Measurements from ENCODE around the gene FMNL3. TPM values are rescaled to one million over a fixed set of nuclear protein-coding genes. Genes with fewer than 3 reads are reported as not detected.

Gene FMNL3
- total RNA-seq, 4 donors from 2014 or later, result 48.3 to 64.2 (median 58.9) TPM

DNA sequence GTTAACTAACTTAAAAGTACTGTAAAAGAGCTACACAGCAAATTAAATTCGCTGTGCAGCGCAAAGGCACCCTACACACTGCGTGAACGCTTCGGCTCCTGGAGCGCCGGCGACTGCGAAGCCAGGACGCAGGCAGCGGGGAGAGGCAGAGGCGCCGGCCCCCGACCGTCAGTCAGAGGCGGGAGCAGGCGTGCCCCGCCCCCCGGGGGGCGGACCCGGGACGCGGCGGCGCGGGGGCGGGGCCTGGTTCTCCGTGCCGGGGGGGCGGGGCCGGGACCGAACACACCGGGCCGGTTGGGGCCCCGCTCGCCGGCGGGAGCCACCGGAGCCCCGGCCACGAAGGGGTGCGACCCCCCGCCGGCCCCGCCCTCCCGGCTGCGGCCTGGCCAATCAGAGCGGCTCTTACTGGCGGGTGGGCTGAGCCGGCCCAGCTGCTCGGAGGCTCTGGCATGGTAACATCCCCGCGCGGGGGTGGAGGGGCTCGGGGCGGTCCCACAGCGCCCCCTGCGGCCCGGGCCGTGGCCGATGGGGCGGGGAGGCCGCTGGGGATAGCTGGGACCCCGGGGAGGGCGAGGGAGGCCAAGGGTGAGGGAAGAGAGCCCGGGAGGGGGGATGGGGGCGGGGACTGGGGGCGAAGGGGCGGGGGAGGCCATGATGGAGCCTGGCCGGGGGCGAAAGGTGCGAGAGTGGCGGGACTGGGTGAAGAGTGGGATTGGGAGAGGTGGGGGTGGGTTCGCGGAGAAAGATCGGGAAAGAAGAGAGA is 83.9 kb downstream of the FMNL3 start, which contains the start of gene PRPF40B:
Gene PRPF40B (plus strand): TSS at position 420 of the 763 bp plus-strand sequence. CDS start 30 bp downstream, at position 450.
- H3K36me3 ChIP-seq, result no peaks in the 10 kb centered on the region
- H3K4me1 ChIP-seq, result peaks cover 0 to 26% (median 13%) of the 10 kb centered on the region in 4 donors
- H3K27me3 ChIP-seq, result no peaks in the 10 kb centered on the region
- DNase-seq (ENCODE audit: low spot score in 2 of 2), result peak; percentile 72 to 83
- WGBS, 2 donors, result 1 to 4% methylated on average over 20 to 35 of the region's 76 CpGs
- H3K9me3 ChIP-seq, result no peaks in the 10 kb centered on the region
- peak within 1 kb of the TSS; percentile 65 to 96 (median 86) for H3K27ac ChIP-seq
- peak within 1 kb of the TSS; percentile 56 to 74 (median 64) for H3K4me3 ChIP-seq
- TF ChIP-seq EP300 (IDR thresholded peaks at IDR 0.05), result peak in 1 of 2 donors; percentile 93
- TF ChIP-seq, protein P1, sequence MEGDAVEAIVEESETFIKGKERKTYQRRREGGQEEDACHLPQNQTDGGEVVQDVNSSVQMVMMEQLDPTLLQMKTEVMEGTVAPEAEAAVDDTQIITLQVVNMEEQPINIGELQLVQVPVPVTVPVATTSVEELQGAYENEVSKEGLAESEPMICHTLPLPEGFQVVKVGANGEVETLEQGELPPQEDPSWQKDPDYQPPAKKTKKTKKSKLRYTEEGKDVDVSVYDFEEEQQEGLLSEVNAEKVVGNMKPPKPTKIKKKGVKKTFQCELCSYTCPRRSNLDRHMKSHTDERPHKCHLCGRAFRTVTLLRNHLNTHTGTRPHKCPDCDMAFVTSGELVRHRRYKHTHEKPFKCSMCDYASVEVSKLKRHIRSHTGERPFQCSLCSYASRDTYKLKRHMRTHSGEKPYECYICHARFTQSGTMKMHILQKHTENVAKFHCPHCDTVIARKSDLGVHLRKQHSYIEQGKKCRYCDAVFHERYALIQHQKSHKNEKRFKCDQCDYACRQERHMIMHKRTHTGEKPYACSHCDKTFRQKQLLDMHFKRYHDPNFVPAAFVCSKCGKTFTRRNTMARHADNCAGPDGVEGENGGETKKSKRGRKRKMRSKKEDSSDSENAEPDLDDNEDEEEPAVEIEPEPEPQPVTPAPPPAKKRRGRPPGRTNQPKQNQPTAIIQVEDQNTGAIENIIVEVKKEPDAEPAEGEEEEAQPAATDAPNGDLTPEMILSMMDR (IDR thresholded peaks at IDR 0.05), result peak in 4 of 5 experiments; percentile 44 to 58 (median 47)
- TF ChIP-seq POLR2A (IDR thresholded peaks at IDR 0.05), result peak in 1 of 2 donors; percentile 77

- 1 to 2% methylated on average over 22 of the region's 22 CpGs for WGBS, 2 donors
- H3K4me3 ChIP-seq, result peak overlapping the region; percentile 56 to 74 (median 64)
- H3K9me3 ChIP-seq, result no peaks in the 10 kb centered on the region
- no peaks in the 10 kb centered on the region for H3K27me3 ChIP-seq
- no peaks in the 10 kb centered on the region for H3K36me3 ChIP-seq
- peak overlapping the region; percentile 65 to 96 (median 86) for H3K27ac ChIP-seq
- TF ChIP-seq, protein P1 (IDR thresholded peaks at IDR 0.05), result no peak
- TF ChIP-seq POLR2A (IDR thresholded peaks at IDR 0.05) (no peak), EP300 (IDR thresholded peaks at IDR 0.05) (no peak)
- peaks cover 0 to 26% (median 13%) of the 10 kb centered on the region in 4 donors for H3K4me1 ChIP-seq
- DNase-seq (ENCODE audit: low spot score in 2 of 2), result peak in 1 of 2 donors; percentile 24
Measured at GRCh38 chr12:49622501-49623141, 84.6 kb downstream of the FMNL3 start.

- H3K36me3 ChIP-seq, result no peaks in the 10 kb centered on the region
- TF ChIP-seq EP300 (IDR thresholded peaks at IDR 0.05) (no peak), POLR2A (IDR thresholded peaks at IDR 0.05) (no peak)
- TF ChIP-seq, protein P1 (IDR thresholded peaks at IDR 0.05), result no peak
- no peaks in the 10 kb centered on the region for H3K9me3 ChIP-seq
- H3K4me3 ChIP-seq, result peak overlapping the region; percentile 56 to 74 (median 64)
- H3K27ac ChIP-seq, result peak overlapping the region in 3 of 4 donors; percentile 80 to 96 (median 91)
- 1 to 3% methylated on average over 33 of the region's 33 CpGs for WGBS, 2 donors
- H3K27me3 ChIP-seq, result no peaks in the 10 kb centered on the region
- peaks cover 0 to 26% (median 13%) of the 10 kb centered on the region in 4 donors for H3K4me1 ChIP-seq
- DNase-seq (ENCODE audit: low spot score in 2 of 2), result no peak
Measured at GRCh38 chr12:49621651-49622500, 85.3 kb downstream of the FMNL3 start.

- Histone ChIP-seq H3K4me3 (no peak overlapping the region), H3K4me1 (peaks cover 0 to 23% (median 13%) of the 10 kb centered on the region in 4 donors), H3K36me3 (no peaks in the 10 kb centered on the region), H3K27me3 (no peaks in the 10 kb centered on the region), H3K27ac (no peak overlapping the region), H3K9me3 (peaks cover 0 to 2% (median 0%) of the 10 kb centered on the region in 4 donors)
- 83 to 85% methylated on average over 3 of the region's 3 CpGs for WGBS, 2 donors
- DNase-seq (ENCODE audit: low spot score in 2 of 2), result no peak
- TF ChIP-seq EP300 (IDR thresholded peaks at IDR 0.05), result no peak
- TF ChIP-seq, protein P1 (IDR thresholded peaks at IDR 0.05), result no peak
- TF ChIP-seq POLR2A (IDR thresholded peaks at IDR 0.05), result no peak
Measured at GRCh38 chr12:49619286-49619685, 87.9 kb downstream of the FMNL3 start.
